Stimulated activated CD8-positive, alpha-beta memory T cell treated with anti-CD3 and anti-CD28 coated beads, Interleukin-4, amount 100 ng/mL, for 1 hour (primary cell): ENCODE data around the gene TACC2.

Experiments
- DNase-seq, 2 donors: peaks; one replicate each; pipeline ENCODE4 v3.0.0-alpha.2; 2020; ENCODE audit warnings: low read depth in 2 of 2, low spot score in 1 of 2

TACC2 gene

GRCh38 chr10:122165484-122166276 lies 176.7 kb downstream of the TACC2 start:
- no peak for DNase-seq

- DNase-seq, result no peak
These were observed 179.1 kb downstream of the TACC2 start for GRCh38 chr10:122168101-122168500.

- DNase-seq, result no peak
These were observed 179.8 kb downstream of the TACC2 start for GRCh38 chr10:122168598-122169394.

GRCh38 chr10:122170802-122171201 lies 181.8 kb downstream of the TACC2 start:
- no peak for DNase-seq

- DNase-seq, result no peak
These were observed 182.5 kb downstream of the TACC2 start for GRCh38 chr10:122171302-122172075.

DNA sequence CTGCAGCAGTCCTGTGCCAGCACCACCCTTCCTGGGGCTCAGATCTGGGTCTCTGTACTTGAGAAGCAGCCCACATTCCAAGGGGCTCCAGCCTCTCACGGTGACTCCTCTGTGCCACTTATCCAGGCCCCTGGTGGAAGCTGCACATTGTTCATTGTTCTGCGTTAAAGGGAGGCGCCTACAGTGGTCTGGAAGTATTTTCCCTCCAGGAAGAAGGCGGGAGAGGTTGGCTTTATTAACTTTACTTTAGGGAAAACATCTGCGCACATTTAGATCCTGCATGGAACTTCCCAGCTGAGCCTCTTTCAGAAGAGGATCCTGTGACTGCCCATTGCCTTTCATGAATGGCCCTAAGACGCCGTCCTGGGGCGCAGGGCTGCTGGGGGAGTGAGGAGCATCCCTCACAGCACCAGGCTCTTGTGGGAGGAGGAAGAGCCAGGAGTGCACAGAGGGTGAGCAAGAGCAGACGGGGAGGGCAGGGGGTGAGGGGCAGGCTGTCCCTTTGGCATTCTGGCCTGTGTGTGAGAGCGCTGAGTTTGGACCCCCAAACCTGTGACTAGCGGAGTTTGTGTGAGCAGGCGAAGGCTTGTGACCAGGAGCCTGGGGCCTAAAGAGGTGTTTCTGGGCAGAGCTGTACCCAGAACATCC lies 183.5 kb downstream of the TACC2 start:
- no peak for DNase-seq

- DNase-seq, result no peak
These were observed 184.4 kb downstream of the TACC2 start for GRCh38 chr10:122173337-122173736.

- DNase-seq, result no peak
These were observed 184.9 kb downstream of the TACC2 start for GRCh38 chr10:122173766-122174435.

- DNase-seq, result no peak
These were observed 187.6 kb downstream of the TACC2 start for GRCh38 chr10:122176232-122177213.

GRCh38 chr10:122178655-122179054 lies 189.7 kb downstream of the TACC2 start:
- no peak for DNase-seq

GRCh38 chr10:122181041-122181732 lies 192.2 kb downstream of the TACC2 start:
- DNase-seq, result no peak

DNA sequence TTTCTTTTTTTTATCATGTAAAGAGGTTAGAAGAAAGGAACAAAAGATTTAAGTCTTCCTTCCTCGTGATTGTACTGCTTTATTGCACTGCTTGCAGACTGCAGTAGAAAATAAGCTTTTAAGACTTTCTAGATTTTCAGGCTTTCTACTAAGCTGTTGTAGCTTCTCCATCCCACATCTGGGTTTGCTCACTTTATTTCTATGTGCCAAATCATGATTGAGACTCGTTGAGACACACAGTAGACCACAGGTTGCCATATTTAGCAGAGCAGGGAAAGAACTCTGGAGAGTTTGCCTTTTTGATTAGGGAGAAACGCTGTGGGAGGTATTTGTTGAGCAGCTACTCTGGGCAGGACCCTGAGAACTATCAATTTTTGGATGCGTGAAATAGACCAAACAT lies 192.9 kb downstream of the TACC2 start:
- no peak for DNase-seq

DNA sequence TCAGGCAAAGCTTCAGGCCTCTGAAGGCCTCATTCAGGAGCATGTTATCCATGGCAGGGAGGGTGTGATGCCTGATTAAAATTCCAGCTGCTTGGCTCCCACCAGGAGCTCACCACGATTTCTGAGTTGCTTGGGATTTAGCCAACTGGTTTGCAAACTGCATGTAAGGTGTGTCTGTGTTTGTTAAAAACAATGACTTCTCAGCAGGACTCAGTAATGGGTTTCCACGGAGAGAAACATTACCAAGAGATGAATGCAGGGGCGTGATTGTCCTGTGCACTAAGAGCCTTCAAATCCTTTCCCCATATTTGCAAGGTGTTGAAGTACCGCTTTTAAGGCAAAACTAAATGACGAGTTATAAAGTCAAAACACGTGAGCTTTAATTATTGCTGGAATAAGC lies 193.3 kb downstream of the TACC2 start:
- no peak for DNase-seq

DNA sequence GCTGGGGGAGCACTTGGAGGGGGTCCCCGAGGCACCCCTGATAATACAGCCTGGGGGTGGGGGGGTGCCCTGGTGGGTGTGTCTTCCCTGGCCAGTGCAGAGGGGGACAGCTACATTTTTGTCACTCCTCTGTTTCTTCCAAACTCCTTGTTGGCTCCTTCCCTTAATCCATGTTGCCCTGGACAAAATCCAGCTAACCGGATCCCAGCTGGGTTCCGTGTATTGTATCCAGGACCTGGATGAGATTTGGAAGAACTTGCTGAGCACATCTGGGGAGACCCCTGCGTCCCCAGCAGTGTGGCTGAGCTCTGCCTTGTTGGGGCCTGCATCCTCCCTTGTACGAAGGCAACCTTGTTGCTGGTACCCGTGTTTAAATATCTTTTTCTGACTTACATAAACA lies 195.3 kb downstream of the TACC2 start:
- no peak for DNase-seq

DNA sequence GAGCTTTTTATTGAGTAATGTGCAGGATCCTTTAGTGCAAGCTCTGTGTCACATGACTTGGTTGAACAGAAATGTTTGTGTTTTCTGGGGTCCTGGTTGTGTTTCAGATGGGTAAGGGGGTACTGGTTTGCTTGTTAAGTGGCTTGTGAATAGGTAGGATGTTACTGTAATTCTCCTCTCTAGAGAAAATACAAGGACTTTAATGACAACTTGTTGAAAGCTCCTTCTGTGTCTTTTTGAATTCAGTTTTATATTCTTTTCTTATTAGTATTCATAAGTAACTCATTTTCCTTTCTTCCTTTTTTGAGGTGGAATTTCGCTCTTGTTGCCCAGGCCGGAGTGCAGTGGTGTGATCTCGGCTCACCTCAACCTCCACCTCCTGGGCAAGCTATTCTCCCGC lies 196.7 kb downstream of the TACC2 start:
- no peak for DNase-seq

DNA sequence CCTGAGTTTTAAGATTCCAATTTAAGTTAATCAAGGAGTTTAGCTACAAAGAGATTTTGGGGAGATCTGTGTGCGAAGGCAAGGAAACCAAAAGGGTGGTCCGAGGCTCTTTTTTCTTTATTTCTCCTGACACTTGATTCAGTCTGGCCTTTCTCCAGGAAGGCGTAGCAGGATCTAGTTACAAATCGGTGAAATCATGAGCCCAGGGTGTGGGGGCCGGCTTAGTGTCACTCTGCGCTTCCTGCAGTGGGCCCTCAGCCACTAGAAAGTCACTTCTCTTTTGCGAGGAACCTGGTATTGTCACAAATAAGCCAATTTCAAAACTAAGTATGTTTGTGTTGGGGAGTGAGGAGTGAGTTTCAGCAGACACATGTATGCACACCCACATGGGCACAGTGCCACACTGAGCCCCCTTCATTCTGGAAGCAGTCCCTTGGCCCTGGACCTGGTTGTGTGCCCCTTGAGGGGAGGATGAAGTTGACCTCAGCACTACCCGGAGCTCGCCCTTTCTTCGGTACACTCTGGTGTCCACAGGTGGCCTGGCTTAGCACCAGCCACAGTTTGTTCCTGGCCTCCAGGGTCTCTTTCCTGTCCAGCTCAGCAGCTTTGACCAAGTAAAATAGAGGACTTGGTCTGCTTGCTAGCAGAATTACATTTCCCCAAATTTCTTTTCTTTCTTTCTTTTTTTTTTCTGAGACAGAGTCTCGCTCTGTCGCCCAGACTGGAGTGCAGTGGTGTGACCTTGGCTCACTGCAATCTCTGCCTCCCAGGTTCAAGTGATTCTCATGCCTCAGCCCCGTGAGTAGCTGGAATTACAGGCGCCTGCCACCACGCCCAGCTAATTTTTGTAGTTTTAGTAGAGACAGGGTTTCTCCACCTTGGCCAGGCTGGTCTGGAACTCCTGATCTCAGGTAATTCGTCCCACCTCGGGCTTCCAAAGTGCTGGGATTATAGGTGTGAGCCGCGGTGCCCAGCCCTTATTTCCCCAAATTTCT lies 198.2 kb downstream of the TACC2 start:
- no peak for DNase-seq

GRCh38 chr10:122188706-122189105 lies 199.7 kb downstream of the TACC2 start:
- DNase-seq, result no peak

DNA sequence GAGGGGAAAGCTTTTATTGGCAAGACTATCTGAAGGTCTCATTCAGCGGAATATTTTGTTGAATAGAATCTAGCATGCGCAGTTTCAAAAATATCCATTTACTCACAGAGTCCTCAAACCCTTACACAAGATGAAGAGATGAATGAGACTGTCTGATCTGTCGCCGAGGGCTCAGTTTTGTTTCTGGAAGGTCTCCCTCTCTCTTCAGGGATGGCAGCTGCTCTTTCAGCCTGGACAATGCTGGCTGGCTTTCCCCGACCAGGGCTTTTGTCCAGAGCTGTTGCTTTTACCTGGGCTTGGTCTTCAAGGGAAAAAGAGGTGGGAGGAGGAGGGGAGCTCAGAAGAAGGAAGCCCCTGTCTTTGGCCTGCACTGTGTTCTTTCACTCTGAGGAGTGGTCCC lies 200.2 kb downstream of the TACC2 start:
- no peak for DNase-seq
